BJ (cell line): ENCODE results near the gene CCDC102B. TPM values are rescaled to one million over a fixed set of nuclear protein-coding genes. Genes with fewer than 3 reads are reported as not detected.

Experiments
- CTCF ChIA-PET: fragments of 350-600 bp; formaldehyde crosslinking; extraction: SDS; loops from one replicate; lab custom pipeline; 2021; ENCODE audit warnings: antibody characterized with exemption, inconsistent platforms; lab: Yijun Ruan, JAX
- POLR2A ChIA-PET: fragments of 300-600 bp; sonication (Branson Sonifier 250); formaldehyde crosslinking; extraction: SDS; loops from one replicate; lab custom pipeline; 2021; ENCODE audit warnings: antibody characterized with exemption; lab: Charles Lee
- DNase-seq: peaks from one replicate; pipeline ENCODE4 v3.0.0-alpha.2; 2011; ENCODE audit warnings: low read depth
- H3K27me3 ChIP-seq: 2 replicates; pipeline ENCODE4 v1.6.0; 2011; ENCODE audit warnings: low read length; ENCODE audit not compliant: control insufficient read depth, insufficient read depth
- H3K36me3 ChIP-seq: 2 replicates; pipeline ENCODE4 v1.5.1; 2011; ENCODE audit warnings: low read length; ENCODE audit not compliant: control insufficient read depth, insufficient read depth
- H3K4me3 ChIP-seq: 2 replicates; pipeline ENCODE4 v1.5.1; 2011; ENCODE audit warnings: low read depth, mild to moderate bottlenecking, control low read depth, low read length
- polyA plus RNA-seq: library from polyadenylated mRNA; depleted of rRNA; stranded (reverse); fragments of >200 nt; gene quantifications from 2 replicates; pipeline ENCODE4 v1.2.3, GENCODE V29; 2011
- TF ChIP-seq, protein P1 (sequence below): IDR thresholded peaks from 2 replicates; pipeline ENCODE4 v1.5.1; 2011; ENCODE audit warnings: low read depth, mild to moderate bottlenecking, control low read depth, inconsistent platforms, low read length, moderate library complexity; ENCODE audit not compliant: insufficient read depth

CCDC102B gene
- polyA plus RNA-seq, 1 experiment: 2.8 TPM

DNA sequence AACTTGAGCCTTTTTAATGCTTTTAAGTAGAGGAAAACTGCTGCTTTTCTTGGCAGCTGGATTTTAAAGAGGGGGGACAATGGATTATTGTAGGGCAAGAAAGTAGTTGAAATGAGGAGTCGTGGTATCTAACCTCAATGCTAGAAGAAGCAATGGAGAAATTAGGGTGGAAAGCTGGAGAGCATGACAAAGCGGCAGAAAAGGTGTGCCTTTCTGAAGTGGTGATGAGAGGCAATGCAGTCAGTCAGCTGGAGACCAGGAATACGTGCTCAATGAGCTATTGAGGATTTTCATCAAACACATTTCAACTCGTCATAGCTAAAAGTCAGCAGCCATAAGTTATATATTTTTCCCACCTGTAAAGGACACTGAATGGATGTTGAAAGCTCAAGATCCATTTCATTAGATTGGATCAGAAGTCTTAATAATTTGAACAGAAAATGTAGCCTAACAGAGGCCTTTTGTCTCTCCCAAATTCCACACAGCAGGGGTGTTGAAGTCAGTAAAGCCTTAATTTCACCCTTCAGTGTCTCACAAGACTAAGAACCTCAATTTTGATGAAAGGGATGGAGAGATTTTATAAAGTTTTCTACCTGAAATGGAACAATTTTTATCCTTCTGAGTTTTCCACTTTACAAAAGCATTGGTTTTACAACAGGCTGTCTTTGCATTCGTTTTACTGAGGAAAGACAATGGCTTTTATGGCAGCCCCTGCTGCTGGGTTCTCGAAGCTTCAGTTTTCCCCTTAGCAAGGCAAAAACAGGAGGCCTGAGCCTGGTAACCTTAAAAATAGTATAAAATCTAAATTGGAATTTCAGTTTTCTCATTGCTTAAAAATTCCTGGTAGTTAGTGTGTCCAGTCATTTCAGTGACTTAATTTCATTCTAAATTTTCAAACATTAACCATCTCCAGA is 131.1 kb downstream of the CCDC102B start:
- CTCF ChIA-PET: no interaction called here
- POLR2A ChIA-PET: no interaction called here
- no peak overlapping the region for H3K4me3 ChIP-seq
- no peak for DNase-seq
- H3K27me3 ChIP-seq: no peaks in the 10 kb centered on the region
- TF ChIP-seq, protein P1, sequence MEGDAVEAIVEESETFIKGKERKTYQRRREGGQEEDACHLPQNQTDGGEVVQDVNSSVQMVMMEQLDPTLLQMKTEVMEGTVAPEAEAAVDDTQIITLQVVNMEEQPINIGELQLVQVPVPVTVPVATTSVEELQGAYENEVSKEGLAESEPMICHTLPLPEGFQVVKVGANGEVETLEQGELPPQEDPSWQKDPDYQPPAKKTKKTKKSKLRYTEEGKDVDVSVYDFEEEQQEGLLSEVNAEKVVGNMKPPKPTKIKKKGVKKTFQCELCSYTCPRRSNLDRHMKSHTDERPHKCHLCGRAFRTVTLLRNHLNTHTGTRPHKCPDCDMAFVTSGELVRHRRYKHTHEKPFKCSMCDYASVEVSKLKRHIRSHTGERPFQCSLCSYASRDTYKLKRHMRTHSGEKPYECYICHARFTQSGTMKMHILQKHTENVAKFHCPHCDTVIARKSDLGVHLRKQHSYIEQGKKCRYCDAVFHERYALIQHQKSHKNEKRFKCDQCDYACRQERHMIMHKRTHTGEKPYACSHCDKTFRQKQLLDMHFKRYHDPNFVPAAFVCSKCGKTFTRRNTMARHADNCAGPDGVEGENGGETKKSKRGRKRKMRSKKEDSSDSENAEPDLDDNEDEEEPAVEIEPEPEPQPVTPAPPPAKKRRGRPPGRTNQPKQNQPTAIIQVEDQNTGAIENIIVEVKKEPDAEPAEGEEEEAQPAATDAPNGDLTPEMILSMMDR: no peak
- no peaks in the 10 kb centered on the region for H3K36me3 ChIP-seq

DNA sequence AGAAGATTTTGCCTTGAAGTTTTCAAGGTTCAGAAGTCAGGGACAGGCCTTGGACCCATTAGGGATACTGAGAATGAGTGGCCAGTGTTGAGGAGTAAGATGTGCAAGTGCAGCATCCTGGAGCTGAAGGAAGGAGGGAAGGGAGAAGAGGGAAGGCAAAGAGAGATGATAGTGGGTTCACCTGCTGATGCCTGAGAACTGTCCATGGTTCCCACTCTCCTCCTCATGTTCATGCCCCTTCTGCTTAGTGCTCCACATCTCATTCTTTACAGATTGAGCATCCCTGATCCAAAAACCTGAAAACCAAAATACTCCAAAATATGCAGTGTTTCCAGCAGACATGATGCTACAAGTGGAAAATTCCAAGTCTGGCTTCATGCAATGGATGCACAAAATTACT is 137.8 kb downstream of the CCDC102B start:
- TF ChIP-seq, protein P1: no peak
- Histone ChIP-seq H3K4me3 (no peak overlapping the region), H3K27me3 (no peaks in the 10 kb centered on the region), H3K36me3 (no peaks in the 10 kb centered on the region)
- ChIA-PET POLR2A (no interaction called here), CTCF (no interaction called here)
- DNase-seq: no peak

DNA sequence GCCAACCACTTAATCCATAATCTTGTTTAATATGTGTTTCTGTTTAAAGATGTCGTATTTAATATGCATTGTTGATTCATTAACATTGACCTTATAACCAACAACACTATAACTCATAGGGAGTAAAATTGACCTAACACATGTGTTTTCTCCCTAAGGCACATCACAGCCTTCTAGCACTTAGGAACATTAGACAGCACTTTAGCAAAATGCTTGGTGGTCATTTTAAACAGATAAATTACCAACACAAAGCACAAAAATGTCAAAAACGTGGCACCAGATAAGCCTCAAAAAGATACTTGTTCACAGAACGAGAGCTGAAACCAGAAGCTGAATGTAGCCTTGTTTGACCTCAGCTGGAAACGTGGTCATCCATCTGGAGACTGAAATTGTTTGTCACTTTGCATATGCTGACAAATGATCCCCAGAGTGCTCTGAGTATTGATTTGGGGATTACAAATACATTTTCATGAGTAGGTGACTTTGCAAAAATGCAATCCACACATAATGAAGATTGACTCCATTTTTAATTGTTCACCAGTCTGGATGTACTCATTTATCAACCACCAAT is 139.2 kb downstream of the CCDC102B start:
- H3K27me3 ChIP-seq: no peaks in the 10 kb centered on the region
- no peaks in the 10 kb centered on the region for H3K36me3 ChIP-seq
- no peak for DNase-seq
- TF ChIP-seq, protein P1: no peak
- CTCF ChIA-PET: no interaction called here
- POLR2A ChIA-PET: no interaction called here
- H3K4me3 ChIP-seq: no peak overlapping the region

DNA sequence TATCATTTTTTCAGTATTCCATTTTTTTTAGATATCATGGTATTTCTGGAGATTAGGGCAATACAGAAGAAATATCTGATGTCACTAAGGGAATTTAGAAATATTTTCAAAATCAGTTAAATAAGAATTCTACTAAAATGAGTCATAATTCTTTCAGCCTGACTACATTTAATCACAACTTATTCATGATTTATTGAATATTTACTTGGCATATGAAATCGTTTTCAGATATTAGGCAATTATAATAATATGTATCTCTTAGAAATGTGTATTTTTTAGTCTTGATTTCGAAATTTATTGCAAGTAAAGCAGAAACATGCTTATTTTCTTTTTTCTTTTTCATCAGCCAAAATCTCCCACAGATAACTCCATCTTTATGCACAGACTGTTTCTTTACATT is 142.2 kb downstream of the CCDC102B start:
- DNase-seq: no peak
- Histone ChIP-seq H3K27me3 (no peaks in the 10 kb centered on the region), H3K4me3 (no peak overlapping the region), H3K36me3 (no peaks in the 10 kb centered on the region)
- ChIA-PET POLR2A (no interaction called here), CTCF (no interaction called here)
- TF ChIP-seq, protein P1: no peak

DNA sequence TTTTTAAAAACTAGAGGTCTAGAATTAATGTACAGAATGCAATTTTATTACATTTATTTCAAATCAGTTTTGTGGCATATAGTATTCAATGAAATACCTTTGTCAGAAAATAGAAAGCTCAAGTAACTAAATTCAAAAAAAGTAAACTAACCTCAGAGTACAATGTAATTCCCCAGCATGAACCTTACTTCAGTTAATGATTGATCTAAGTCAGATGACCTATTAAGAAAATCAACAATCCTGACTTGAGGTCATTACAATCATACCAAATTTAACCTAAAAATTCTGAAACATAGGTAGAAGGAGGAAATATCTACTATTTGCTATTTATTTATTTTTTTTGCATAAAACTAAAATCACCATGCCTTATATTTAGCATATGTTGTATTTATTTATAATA is 142.9 kb downstream of the CCDC102B start:
- TF ChIP-seq, protein P1: no peak
- Histone ChIP-seq H3K27me3 (no peaks in the 10 kb centered on the region), H3K4me3 (no peak overlapping the region), H3K36me3 (no peaks in the 10 kb centered on the region)
- CTCF ChIA-PET: no interaction called here
- no peak for DNase-seq
- POLR2A ChIA-PET: no interaction called here
